Calu3 (cell line): ENCODE results near the gene ZWILCH. TPM values are rescaled to one million over a fixed set of nuclear protein-coding genes. Genes with fewer than 3 reads are reported as not detected.

Experiments used
- BruUV-seq: library from RNA; stranded (reverse); fragments of 400-500 nt; replicated peaks from 2 replicates; lab custom pipeline; 2021; lab: Mats Ljungman, UMichigan
- CTCF ChIA-PET: fragments of 300-600 bp; sonication (Branson Sonifier 250); formaldehyde crosslinking; loops from one replicate; lab custom pipeline; 2022; ENCODE audit warnings: antibody characterized with exemption; lab: Charles Lee
- DNase-seq: peaks from one replicate; pipeline ENCODE4 v3.0.0; 2022
- H3K27ac Mint-ChIP-seq: one replicate; pipeline ENCODE4 v1.8.0; 2022; ENCODE audit warnings: mixed read lengths; ENCODE audit not compliant: unreplicated experiment
- H3K27me3 Mint-ChIP-seq: one replicate; pipeline ENCODE4 v1.8.0; 2022; ENCODE audit warnings: mixed read lengths; ENCODE audit not compliant: unreplicated experiment
- H3K36me3 Mint-ChIP-seq: one replicate; pipeline ENCODE4 v1.8.0; 2022; ENCODE audit warnings: mild to moderate bottlenecking, moderate library complexity, mixed read lengths; ENCODE audit not compliant: insufficient read depth, unreplicated experiment
- H3K4me1 Mint-ChIP-seq: one replicate; pipeline ENCODE4 v1.8.0; 2022; ENCODE audit warnings: mild to moderate bottlenecking, low read depth, mixed read lengths; ENCODE audit not compliant: unreplicated experiment
- H3K4me3 Mint-ChIP-seq: one replicate; pipeline ENCODE4 v1.8.0; 2022; ENCODE audit warnings: mild to moderate bottlenecking, low read depth, moderate library complexity, mixed read lengths; ENCODE audit not compliant: unreplicated experiment
- H3K9me3 Mint-ChIP-seq: one replicate; pipeline ENCODE4 v1.8.0; 2022; ENCODE audit warnings: low read depth, mixed read lengths; ENCODE audit not compliant: unreplicated experiment
- intact Hi-C: fragments of 100-400 bp; cut with micrococcal nuclease; formaldehyde crosslinking; loops from one replicate; pipeline ENCODE4 v1.10.0; 2022; ENCODE audit not compliant: unreplicated experiment
- total RNA-seq: library from RNA; stranded (reverse); gene quantifications from 2 replicates; pipeline ENCODE4 v1.2.3, GENCODE V29; 2022
- TF ChIP-seq, protein P1 (sequence below): fragments of 200-600 bp; IDR thresholded peaks from one replicate; pipeline ENCODE4 v1.8.0; 2022; ENCODE audit warnings: antibody characterized with exemption; ENCODE audit not compliant: unreplicated experiment

The ZWILCH gene
- total RNA-seq, 1 experiment from 2014 or later = 34.5 TPM

DNA sequence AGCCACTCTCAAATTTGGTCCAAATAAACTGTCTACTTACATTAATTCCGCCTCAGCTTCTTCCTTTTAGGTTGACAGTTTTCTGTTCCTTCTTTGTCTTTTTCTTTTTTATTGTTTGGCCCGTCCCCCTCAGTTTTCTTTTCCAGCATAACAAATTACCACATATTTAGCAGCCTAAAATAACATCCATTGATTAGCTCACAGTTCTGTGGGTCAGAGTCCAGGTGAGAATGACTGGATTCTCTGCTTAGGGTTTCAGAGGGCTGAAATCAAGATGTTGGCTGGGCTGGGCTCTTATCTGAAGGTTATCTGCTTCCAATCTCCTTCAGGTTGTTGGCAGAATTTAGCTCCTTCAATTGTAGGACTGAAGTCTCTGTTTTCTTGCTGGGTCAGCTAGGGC is 85.3 kb downstream of the ZWILCH start:
- TF ChIP-seq, protein P1, sequence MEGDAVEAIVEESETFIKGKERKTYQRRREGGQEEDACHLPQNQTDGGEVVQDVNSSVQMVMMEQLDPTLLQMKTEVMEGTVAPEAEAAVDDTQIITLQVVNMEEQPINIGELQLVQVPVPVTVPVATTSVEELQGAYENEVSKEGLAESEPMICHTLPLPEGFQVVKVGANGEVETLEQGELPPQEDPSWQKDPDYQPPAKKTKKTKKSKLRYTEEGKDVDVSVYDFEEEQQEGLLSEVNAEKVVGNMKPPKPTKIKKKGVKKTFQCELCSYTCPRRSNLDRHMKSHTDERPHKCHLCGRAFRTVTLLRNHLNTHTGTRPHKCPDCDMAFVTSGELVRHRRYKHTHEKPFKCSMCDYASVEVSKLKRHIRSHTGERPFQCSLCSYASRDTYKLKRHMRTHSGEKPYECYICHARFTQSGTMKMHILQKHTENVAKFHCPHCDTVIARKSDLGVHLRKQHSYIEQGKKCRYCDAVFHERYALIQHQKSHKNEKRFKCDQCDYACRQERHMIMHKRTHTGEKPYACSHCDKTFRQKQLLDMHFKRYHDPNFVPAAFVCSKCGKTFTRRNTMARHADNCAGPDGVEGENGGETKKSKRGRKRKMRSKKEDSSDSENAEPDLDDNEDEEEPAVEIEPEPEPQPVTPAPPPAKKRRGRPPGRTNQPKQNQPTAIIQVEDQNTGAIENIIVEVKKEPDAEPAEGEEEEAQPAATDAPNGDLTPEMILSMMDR = no peak
- no peaks in the 10 kb centered on the region for H3K9me3 Mint-ChIP-seq
- no peak for DNase-seq
- H3K4me3 Mint-ChIP-seq = no peak overlapping the region
- H3K27ac Mint-ChIP-seq = no peak overlapping the region
- CTCF ChIA-PET = no interaction called here
- H3K4me1 Mint-ChIP-seq = peaks cover 22% of the 10 kb centered on the region
- H3K27me3 Mint-ChIP-seq = peaks cover 32% of the 10 kb centered on the region
- H3K36me3 Mint-ChIP-seq = no peaks in the 10 kb centered on the region
- intact Hi-C loops = no loop called here
- no TSS peak for BruUV-seq

DNA sequence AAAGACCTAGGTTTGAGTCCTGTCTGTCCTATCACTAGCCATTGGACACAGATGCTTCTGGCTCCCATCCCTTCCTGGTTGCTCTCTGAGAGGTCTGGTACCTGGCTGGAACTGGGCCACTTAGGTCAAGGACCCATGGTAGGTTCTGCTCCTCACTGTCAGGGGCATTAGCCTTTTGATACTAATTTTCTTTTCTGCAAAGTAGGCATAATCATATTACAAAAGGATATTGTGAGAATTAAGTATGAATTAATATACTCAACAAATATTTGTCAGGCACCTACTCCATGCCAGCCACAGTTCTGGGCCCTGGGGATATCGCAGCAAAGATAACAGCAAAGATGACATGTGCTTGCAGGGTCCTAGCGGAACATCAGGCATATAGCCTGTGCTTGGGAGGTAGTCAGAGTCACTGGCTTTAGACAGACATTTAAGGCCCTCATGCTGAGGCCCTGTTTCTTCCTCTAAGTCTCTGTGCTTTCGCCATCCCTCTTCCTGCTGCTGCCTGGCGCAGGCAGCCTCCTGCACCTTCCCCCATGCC is 86.3 kb downstream of the ZWILCH start:
- H3K27ac Mint-ChIP-seq = no peak overlapping the region
- peaks cover 23% of the 10 kb centered on the region for H3K27me3 Mint-ChIP-seq
- DNase-seq = no peak
- no peaks in the 10 kb centered on the region for H3K36me3 Mint-ChIP-seq
- peaks cover 22% of the 10 kb centered on the region for H3K4me1 Mint-ChIP-seq
- CTCF ChIA-PET = no interaction called here
- intact Hi-C loops = no loop called here
- H3K4me3 Mint-ChIP-seq = no peak overlapping the region
- BruUV-seq = no TSS peak
- TF ChIP-seq, protein P1 = no peak
- H3K9me3 Mint-ChIP-seq = no peaks in the 10 kb centered on the region

DNA sequence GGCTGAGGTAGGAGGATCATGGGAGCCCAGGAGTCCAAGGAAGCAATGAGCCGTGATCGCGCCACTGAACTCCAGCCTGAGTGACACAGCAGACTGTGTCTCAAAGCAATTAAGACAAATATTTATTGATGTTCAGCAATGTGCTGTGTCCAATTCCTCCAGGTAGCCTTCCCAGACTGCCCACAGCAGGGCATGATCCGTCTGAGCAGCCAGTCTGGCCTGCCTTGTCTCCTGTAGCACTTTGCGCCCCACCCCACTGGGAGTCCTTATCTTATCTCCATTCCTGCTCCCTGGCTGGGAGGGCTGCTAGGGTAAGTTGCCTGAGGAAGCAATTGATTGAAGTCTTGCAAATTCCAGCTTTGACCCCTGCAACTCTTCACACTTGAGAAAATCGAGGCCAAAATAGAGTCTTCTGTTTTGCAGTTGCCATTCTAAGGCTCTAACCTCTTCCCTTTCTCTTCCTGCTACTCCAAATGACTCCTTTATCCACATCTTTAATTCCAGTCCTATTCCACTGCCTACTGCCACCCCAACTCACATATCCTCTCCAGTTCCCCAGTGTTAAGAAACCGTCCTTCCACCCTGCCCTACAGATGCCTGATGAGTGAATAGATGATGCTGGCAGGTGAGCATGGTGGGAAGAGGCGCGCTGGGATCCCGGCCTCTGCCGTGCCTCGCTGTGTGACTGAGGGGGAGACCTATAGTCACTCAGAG is 87.5 kb downstream of the ZWILCH start:
- intact Hi-C loops = no loop called here
- CTCF ChIA-PET = interaction anchor here (0.6 kb wide), 1 partner anchor 649 kb away, joined by 4 read pairs; no protein-coding TSS in a partner anchor
- no peak overlapping the region for H3K27ac Mint-ChIP-seq

DNA sequence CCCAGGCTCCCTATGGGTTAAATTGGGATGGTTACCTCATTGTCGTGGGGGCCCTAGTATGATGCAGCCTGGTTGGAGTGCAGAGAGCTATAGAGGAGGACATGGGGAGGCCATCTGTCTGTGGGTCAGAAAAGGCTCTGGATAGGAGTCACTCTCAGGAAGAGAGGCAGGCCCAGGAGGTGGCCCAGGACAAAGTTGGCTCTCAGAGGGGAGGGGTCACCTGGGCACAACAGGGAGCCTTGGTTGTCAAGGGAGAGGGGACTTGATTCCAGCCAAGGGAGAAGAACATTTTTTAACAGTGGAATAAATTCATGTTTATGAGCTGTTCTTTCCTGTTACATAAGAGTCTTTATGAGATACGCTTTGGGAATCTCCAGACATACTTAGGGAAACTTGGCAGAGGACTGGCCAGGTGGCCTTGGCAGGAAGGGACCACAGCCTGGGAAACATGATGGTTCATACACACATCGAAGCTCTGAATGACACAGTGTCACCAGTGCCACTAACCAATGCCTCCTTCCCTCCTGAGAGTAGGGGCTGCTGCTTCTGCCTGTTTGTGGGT is 88.2 kb downstream of the ZWILCH start:
- no TSS peak for BruUV-seq
- TF ChIP-seq, protein P1 = no peak
- Mint-ChIP-seq H3K4me1 (peaks cover 22% of the 10 kb centered on the region), H3K27me3 (peaks cover 11% of the 10 kb centered on the region), H3K4me3 (no peak overlapping the region), H3K27ac (no peak overlapping the region), H3K36me3 (no peaks in the 10 kb centered on the region), H3K9me3 (no peaks in the 10 kb centered on the region)
- DNase-seq = no peak
- CTCF ChIA-PET = interaction anchor here (0.6 kb wide), 1 partner anchor 649 kb away, joined by 4 read pairs; no protein-coding TSS in a partner anchor
- intact Hi-C loops = no loop called here

More for the DNA sequence above, 87.5 kb downstream of the ZWILCH start:
- H3K4me3 Mint-ChIP-seq = no peak overlapping the region
- H3K9me3 Mint-ChIP-seq = no peaks in the 10 kb centered on the region
- H3K36me3 Mint-ChIP-seq = no peaks in the 10 kb centered on the region
- H3K4me1 Mint-ChIP-seq = peaks cover 22% of the 10 kb centered on the region
- BruUV-seq = no TSS peak
- H3K27me3 Mint-ChIP-seq = peaks cover 11% of the 10 kb centered on the region
- TF ChIP-seq, protein P1 = no peak
- no peak for DNase-seq
